ENCODE results near the gene ABHD12. TPM values are rescaled to one million over a fixed set of nuclear protein-coding genes. Genes with fewer than 3 reads are reported as not detected.

The ABHD12 gene
- total and polyA plus RNA-seq, 5 donors: 22.6 to 28.3 (median 25.3) TPM

GRCh38 chr20:25253606-25254275 is 136.9 kb downstream of the ABHD12 start:
- Histone ChIP-seq H3K4me3 (ENCODE audit: low read length) (no peak overlapping the region), H3K9me3 (ENCODE audit: control insufficient read depth, low read length) (no peaks in the 10 kb centered on the region), H3K4me1 (ENCODE audit: control insufficient read depth, insufficient read depth, low read length) (peaks cover 16% of the 10 kb centered on the region), H3K27ac (ENCODE audit: low read length) (peak overlapping the region; percentile 25), H3K27me3 (ENCODE audit: control insufficient read depth, insufficient read depth) (no peaks in the 10 kb centered on the region)
- intact Hi-C loops (cut with DNase I): loop anchor here in 1 of 4 donors (10.0 kb wide), 1 partner anchor 59 kb away; the partner anchor contains the start of gene ENTPD6
- DNase-seq: no peak
- ATAC-seq: no peak
- WGBS: 73% methylated on average over 11 of the region's 11 CpGs

DNA sequence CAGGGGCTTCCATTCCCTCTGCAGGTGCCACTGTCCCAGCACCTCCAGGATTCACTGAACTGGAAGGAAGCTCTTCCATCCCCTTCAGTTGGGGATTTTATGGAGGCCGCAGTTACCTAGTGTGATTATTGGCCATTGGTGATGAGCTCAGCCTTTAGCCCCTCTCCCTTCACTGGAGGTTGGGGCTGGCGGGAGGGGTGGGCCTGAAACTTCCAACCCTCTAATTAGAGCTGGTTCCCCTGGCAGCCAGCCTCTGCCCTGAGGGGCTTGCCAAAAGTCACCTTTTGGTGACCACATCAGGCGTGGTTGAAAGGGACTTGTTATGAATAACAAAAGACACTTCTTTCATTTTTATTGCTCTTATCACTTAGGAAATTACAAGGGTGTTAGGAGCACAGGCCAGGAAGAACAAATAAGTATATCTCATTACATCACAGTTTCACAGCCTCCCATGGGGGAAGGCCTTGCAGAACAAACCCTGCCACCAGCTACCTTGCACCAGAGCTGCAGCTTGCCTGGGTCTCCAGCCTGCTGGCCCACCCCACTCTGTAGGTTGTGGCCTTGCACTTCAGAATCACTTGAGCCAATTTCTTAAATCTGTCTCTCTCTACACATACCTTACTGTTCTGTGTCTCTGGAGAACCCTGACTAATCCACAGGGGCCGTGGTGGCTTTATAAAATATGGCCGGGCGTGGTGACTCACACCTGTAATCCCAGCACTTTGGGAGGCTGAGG is 137.8 kb downstream of the ABHD12 start:
- no peaks in the 10 kb centered on the region for H3K9me3 ChIP-seq (ENCODE audit: control insufficient read depth, low read length)
- H3K27me3 ChIP-seq (ENCODE audit: control insufficient read depth, insufficient read depth): no peaks in the 10 kb centered on the region
- H3K4me3 ChIP-seq (ENCODE audit: low read length): no peak overlapping the region
- no peak for DNase-seq
- H3K4me1 ChIP-seq (ENCODE audit: control insufficient read depth, insufficient read depth, low read length): peaks cover 16% of the 10 kb centered on the region
- WGBS: 76% methylated on average over 6 of the region's 6 CpGs
- peak overlapping the region; percentile 71 for H3K27ac ChIP-seq (ENCODE audit: low read length)
- intact Hi-C loops (cut with DNase I): loop anchor here in 1 of 4 donors (10.0 kb wide), 1 partner anchor 58 kb away; the partner anchor contains the start of gene ENTPD6
- ATAC-seq: peak in 1 of 2 donors; percentile 21

- Histone ChIP-seq H3K9me3 (ENCODE audit: control insufficient read depth, low read length) (no peaks in the 10 kb centered on the region), H3K27me3 (ENCODE audit: control insufficient read depth, insufficient read depth) (no peaks in the 10 kb centered on the region), H3K27ac (ENCODE audit: low read length) (peak overlapping the region; percentile 71), H3K4me3 (ENCODE audit: low read length) (no peak overlapping the region), H3K4me1 (ENCODE audit: control insufficient read depth, insufficient read depth, low read length) (peaks cover 16% of the 10 kb centered on the region)
- 58% methylated on average over 6 of the region's 6 CpGs for WGBS
- ATAC-seq: no peak
- no peak for DNase-seq
- intact Hi-C loops (cut with DNase I): loop anchor here in 1 of 4 donors (10.0 kb wide), 1 partner anchor 57 kb away; the partner anchor contains the start of gene ENTPD6
Measured at GRCh38 chr20:25252230-25252651, 138.4 kb downstream of the ABHD12 start.

DNA sequence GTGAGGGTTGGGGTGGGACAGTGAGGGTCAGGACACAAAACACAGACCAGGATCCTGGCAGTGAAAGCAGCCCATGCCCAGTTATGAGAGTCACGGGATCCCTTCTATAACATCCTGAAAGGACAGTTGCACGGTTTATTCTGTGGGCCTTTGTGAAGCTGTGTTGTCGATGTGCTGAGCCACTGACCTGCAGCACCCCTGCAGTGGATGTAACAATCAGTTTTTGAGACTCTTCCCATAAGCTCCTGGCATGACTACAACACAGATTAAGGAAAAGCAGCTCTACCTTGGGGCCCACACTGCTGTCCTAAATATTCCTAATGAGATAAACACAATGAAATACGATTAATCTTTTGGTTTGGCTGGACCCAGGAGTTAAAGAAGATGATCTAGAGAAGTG is 139.1 kb downstream of the ABHD12 start:
- Histone ChIP-seq H3K27ac (ENCODE audit: low read length) (peak overlapping the region; percentile 71), H3K27me3 (ENCODE audit: control insufficient read depth, insufficient read depth) (no peaks in the 10 kb centered on the region), H3K4me1 (ENCODE audit: control insufficient read depth, insufficient read depth, low read length) (peaks cover 17% of the 10 kb centered on the region), H3K9me3 (ENCODE audit: control insufficient read depth, low read length) (no peaks in the 10 kb centered on the region), H3K4me3 (ENCODE audit: low read length) (no peak overlapping the region)
- ATAC-seq: no peak
- intact Hi-C loops (cut with DNase I): loop anchor here in 1 of 4 donors (10.0 kb wide), 1 partner anchor 57 kb away; the partner anchor contains the start of gene ENTPD6
- DNase-seq: no peak
- WGBS: 59% methylated on average over 4 of the region's 4 CpGs

GRCh38 chr20:25251019-25251418 is 139.6 kb downstream of the ABHD12 start:
- no peak for ATAC-seq
- H3K4me1 ChIP-seq (ENCODE audit: control insufficient read depth, insufficient read depth, low read length): peaks cover 16% of the 10 kb centered on the region
- no peaks in the 10 kb centered on the region for H3K27me3 ChIP-seq (ENCODE audit: control insufficient read depth, insufficient read depth)
- H3K4me3 ChIP-seq (ENCODE audit: low read length): no peak overlapping the region
- DNase-seq: no peak
- intact Hi-C loops (cut with DNase I): loop anchor here in 1 of 4 donors (10.0 kb wide), 1 partner anchor 56 kb away; the partner anchor contains the start of gene ENTPD6
- peak overlapping the region; percentile 73 for H3K27ac ChIP-seq (ENCODE audit: low read length)
- 82% methylated on average over 9 of the region's 9 CpGs for WGBS
- H3K9me3 ChIP-seq (ENCODE audit: control insufficient read depth, low read length): no peaks in the 10 kb centered on the region

DNA sequence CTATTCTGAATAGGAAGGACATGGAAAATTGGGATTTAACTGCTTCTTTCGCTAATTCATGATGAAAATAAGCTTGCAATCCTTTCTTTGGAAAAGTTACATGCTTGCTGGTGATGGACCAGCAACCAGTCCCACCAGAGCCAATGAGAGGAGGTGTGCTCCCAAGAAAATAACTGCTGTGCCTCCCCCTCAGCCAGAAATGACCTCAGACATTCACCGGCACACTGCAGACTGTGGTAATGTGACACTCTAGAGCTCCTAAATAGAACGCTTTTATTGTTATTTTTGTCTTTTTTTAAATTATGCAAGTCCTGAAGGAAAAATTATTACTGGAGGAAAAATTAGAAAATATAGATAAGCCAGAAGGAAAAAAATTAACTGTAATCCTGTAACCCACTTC is 140.1 kb downstream of the ABHD12 start:
- no peak for DNase-seq
- peak overlapping the region; percentile 78 for H3K27ac ChIP-seq (ENCODE audit: low read length)
- 60% methylated on average over 3 of the region's 3 CpGs for WGBS
- ATAC-seq: no peak
- peaks cover 16% of the 10 kb centered on the region for H3K4me1 ChIP-seq (ENCODE audit: control insufficient read depth, insufficient read depth, low read length)
- H3K9me3 ChIP-seq (ENCODE audit: control insufficient read depth, low read length): no peaks in the 10 kb centered on the region
- H3K4me3 ChIP-seq (ENCODE audit: low read length): peak overlapping the region; percentile 90
- intact Hi-C loops (cut with DNase I): loop anchor here in 1 of 4 donors (10.0 kb wide), 1 partner anchor 56 kb away; the partner anchor contains the start of gene ENTPD6
- H3K27me3 ChIP-seq (ENCODE audit: control insufficient read depth, insufficient read depth): no peaks in the 10 kb centered on the region

Other genes with a start within 250 kb of the ABHD12 start
- 100 to 1,000 TPM; 102 to 132 (median 127) TPM for gene ENTPD6, start 195.1 kb downstream of the ABHD12 start, total RNA-seq
- gene ENTPD6, start 195.1 kb downstream of the ABHD12 start, polyA plus RNA-seq: 146 TPM
- 100 to 1,000 TPM; 154 to 219 (median 194) TPM for gene PYGB, start 142.8 kb downstream of the ABHD12 start, total RNA-seq
- 136 TPM for gene PYGB, start 142.8 kb downstream of the ABHD12 start, polyA plus RNA-seq
- gene GINS1, start 16.8 kb upstream of the ABHD12 start, total RNA-seq: under 1 TPM; 0.45 to 0.85 (median 0.63) TPM
- 0.54 TPM for gene GINS1, start 16.8 kb upstream of the ABHD12 start, polyA plus RNA-seq
- 1 to 10 TPM; 3.4 to 7.6 (median 5.5) TPM for gene NINL, start 194.7 kb upstream of the ABHD12 start, total RNA-seq
- gene NINL, start 194.7 kb upstream of the ABHD12 start, polyA plus RNA-seq: 6.1 TPM
- gene NANP, start 233.2 kb upstream of the ABHD12 start, total RNA-seq: 1 to 10 TPM; 3.5 to 5.1 (median 4.2) TPM
- gene NANP, start 233.2 kb upstream of the ABHD12 start, polyA plus RNA-seq: 1.8 TPM